ENCODE measurements around the gene LAMC2. TPM values are rescaled to one million over a fixed set of nuclear protein-coding genes. Genes with fewer than 3 reads are reported as not detected.
"Not testable (repeated sequence)": the region's sequence is repeated elsewhere in the genome, so short reads cannot be mapped to it uniquely, and the experiment has no call there.

The LAMC2 gene
- total and polyA plus RNA-seq, 2 of the 13 experiments (the other 11 are each of a cell fraction or from before 2014, with no cell fraction given) = 0.03 TPM; not detected in 1

DNA sequence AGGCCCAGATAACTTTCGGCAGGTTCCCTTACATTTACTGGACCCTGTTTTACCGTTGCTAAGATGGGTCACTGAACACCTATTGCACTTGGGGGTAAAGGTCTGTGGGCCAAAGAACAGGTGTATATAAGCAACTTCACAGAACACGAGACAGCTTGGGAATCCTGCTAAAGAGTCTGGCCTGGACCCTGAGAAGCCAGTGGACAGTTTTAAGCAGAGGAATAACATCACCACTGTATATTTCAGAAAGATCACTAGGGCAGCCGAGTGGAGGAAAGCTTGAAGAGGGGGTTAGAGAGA is 54.4 kb downstream of the LAMC2 start (continued):
- TF ChIP-seq, protein P1, sequence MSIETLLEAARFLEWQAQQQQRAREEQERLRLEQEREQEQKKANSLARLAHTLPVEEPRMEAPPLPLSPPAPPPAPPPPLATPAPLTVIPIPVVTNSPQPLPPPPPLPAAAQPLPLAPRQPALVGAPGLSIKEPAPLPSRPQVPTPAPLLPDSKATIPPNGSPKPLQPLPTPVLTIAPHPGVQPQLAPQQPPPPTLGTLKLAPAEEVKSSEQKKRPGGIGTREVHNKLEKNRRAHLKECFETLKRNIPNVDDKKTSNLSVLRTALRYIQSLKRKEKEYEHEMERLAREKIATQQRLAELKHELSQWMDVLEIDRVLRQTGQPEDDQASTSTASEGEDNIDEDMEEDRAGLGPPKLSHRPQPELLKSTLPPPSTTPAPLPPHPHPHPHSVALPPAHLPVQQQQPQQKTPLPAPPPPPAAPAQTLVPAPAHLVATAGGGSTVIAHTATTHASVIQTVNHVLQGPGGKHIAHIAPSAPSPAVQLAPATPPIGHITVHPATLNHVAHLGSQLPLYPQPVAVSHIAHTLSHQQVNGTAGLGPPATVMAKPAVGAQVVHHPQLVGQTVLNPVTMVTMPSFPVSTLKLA (IDR thresholded peaks at IDR 0.05) = no peak
- TF ChIP-seq WIZ (CRISPR knock-in tag; IDR thresholded peaks at IDR 0.05) (no peak), ZFX (CRISPR knock-in tag; IDR thresholded peaks at IDR 0.05; ENCODE audit: low read depth) (no peak), ZNF781 (CRISPR knock-in tag; IDR thresholded peaks at IDR 0.05; ENCODE audit: borderline replicate concordance, not compliant biosample characterization) (no peak), KDM2A (CRISPR knock-in tag; IDR thresholded peaks at IDR 0.05; ENCODE audit: borderline replicate concordance, low read depth) (no peak), RBM39 (IDR thresholded peaks at IDR 0.05; ENCODE audit: low read depth, low read length, poor library complexity, severe bottlenecking) (no peak)

DNA sequence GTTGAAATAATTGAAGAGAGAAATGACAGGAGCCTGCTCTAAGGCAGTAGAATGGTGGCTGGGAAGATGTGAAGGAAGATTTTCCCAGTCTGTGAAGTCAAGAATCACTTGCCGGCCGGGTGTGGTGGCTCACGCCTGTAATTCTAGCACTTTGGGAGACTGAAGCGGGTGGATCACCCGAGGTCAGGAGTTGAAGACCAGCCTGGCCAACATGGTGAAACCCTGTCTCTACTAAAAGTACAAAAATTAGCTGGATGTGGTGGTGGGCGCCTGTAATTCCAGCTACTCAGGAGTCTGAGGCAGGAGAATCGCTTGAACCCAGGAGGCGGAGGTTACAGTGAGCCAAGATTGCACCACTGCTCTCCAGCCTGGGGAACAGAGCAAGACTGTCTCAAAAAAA is 54.8 kb downstream of the LAMC2 start:
- H3K79me2 ChIP-seq (ENCODE audit: insufficient read depth, low read length); DNase-seq (ENCODE audit: low spot score); H2AFZ ChIP-seq (ENCODE audit: low read length); FAIRE-seq; H3K9me3 ChIP-seq (ENCODE audit: low read length); H3K4me1 ChIP-seq (ENCODE audit: insufficient read depth, low read length); H3K27ac ChIP-seq (ENCODE audit: extremely low read length, insufficient read depth, low read length); H3K4me3 ChIP-seq (replicated peaks in 1 of 3; ENCODE audit: insufficient read depth in 1 of 3, low read depth in 2 of 3, low read length in 3 of 3); intact Hi-C loops (cut with micrococcal nuclease; ENCODE audit: unreplicated experiment); ATAC-seq; POLR2A ChIA-PET; CTCF ChIA-PET (ENCODE audit: low intra/inter-chr PET ratio, low total read pairs); H3K36me3 ChIP-seq (replicated peaks in 1 of 2; ENCODE audit: control insufficient read depth in 1 of 2, insufficient read depth in 2 of 2, low read length in 2 of 2); H4K20me1 ChIP-seq (ENCODE audit: insufficient read depth, low read length); in situ Hi-C loops (cut with HindIII; ENCODE audit: extremely low pct_ligation_motif_present, low pct_unique_long_range_greater_than_20kb); H3K4me2 ChIP-seq (ENCODE audit: low read depth, low read length); BruUV-seq (replicated peaks); H3K9ac ChIP-seq (ENCODE audit: insufficient read depth, low read depth, low read length): not testable (repeated sequence)
- H3K27me3 ChIP-seq (ENCODE audit: control insufficient read depth in 1 of 2, insufficient read depth in 2 of 2, low read length in 2 of 2) = peaks cover 0 to 12% of the 10 kb centered on the region in 2 experiments; a peak in 2 of 5 replicates
- 49% methylated on average over 8 of the region's 8 CpGs for whole genome bisulfite sequencing (ENCODE audit: low lambda C conversion rate)
